HFF-Myc (cell line): ENCODE results near the gene DNAJC27.

Source experiments
- DNase-seq: peaks from one replicate; pipeline ENCODE4 v3.0.0-alpha.2; 2011; ENCODE audit warnings: low read depth; ENCODE audit errors: extremely low read depth
- H3K4me3 ChIP-seq: replicated peaks from 2 replicates; pipeline ENCODE4 v1.5.1; 2011; ENCODE audit warnings: low read depth, mild to moderate bottlenecking, control low read depth, low read length
- CTCF ChIP-seq: IDR thresholded peaks from 2 replicates; pipeline ENCODE4 v1.5.1; 2012; ENCODE audit warnings: mild to moderate bottlenecking, low read depth, low read length, control low read depth; ENCODE audit errors: missing control alignments

Gene DNAJC27

GRCh38 chr2:24903161-24904103, 68.3 kb downstream of the DNAJC27 start:
- TF ChIP-seq CTCF: no peak
- no peak for DNase-seq

DNA sequence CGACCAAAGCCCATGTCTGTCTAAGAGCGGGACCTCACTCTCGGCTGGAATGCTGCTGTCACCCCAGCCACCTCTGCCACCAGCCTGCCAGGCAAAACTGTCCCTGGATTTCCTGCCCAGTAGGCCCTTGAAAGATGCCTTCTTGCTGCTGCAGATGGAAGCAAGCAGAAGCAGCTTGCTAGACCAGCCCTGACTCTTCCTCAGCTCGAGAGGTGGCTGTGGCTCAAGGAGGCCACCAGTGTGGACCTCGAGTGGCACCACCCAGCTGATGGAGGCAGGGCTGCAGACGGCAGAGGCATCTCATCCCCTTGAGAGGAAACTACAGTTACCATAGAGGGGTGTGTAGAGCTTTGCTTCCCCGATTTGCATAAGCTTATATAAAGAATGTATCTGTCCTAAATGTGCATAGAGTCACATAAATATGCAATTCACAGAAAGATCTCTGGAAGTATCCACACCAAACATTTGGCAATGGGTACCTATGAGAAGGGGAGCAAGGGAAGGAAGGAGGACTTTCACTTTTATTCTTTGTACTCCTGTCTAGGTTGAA, 72.3 kb downstream of the DNAJC27 start:
- no peak for TF ChIP-seq CTCF
- no peak for DNase-seq
- no peak overlapping the region for H3K4me3 ChIP-seq

More at GRCh38 chr2:24903161-24904103, 68.3 kb downstream of the DNAJC27 start:
- H3K4me3 ChIP-seq: no peak overlapping the region

DNA sequence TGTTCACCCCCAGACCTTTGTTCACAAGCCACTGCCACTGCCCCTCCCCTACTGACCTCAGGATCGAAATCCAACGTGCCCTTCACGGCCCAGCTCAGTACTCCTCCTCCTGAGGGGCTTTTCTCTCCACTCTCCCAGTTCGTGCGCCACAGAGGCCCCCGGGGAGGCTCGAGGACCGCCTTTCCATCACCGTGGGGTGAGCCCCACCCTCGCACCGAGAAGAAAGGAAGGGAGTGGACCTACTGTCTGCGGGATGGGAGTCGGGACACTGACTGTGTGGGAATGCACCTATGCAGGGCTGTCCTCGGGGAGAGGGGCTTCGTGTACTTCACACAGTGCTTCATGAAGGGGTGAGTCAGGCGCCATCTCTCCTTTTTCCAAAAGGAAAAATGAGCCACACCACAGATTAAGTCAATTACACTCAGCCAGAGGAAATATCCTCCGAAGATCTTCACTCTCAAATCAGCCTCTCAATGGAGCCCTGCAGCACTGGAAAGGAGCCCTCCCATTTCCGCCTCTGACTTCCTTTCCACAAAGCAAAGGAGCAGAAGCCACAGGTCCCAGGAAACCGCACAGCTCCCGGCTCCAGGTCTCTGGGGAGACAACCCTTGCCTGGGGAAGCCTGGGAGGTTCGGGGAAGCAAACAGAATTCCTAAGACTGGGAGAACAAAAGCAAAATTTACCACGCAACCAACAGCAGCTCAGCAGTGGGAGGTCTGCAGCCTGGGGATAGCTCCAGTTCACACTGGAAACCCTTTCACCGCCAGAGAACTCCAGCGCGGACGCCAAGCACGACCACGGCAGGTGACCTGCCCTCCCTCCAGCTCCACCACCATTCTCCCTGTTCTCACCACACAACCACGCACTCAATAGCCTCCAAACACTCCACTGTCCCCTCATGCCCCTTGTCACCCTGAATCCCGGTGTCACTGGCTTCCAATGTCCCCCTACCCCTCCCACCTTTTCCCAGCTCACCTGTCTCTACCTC, 73.3 kb downstream of the DNAJC27 start:
- DNase-seq: no peak
- H3K4me3 ChIP-seq: no peak overlapping the region
- TF ChIP-seq CTCF: no peak

DNA sequence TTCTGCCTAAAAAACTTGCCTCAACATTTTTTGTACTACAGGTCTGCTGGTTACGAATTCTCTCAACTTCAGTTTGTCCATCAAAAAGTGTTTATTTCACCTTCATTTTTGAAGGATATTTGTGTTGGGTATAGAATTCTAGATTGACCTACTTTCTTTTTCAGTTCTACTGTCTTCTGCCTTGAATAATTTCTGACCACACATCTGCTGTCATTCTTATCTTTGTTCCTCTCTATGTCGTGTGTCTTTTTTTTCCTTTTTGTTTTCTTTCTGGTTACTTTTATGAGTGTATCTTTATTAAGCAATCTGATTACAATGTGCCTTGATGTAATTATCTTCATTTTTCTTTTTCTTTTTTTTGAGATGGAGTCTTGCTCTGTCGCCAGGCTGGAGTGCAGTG, 77.0 kb downstream of the DNAJC27 start:
- H3K4me3 ChIP-seq: no peak overlapping the region
- DNase-seq: no peak
- TF ChIP-seq CTCF: no peak

- DNase-seq: no peak
- no peak overlapping the region for H3K4me3 ChIP-seq
- no peak for TF ChIP-seq CTCF
These were observed 77.8 kb downstream of the DNAJC27 start for GRCh38 chr2:24893934-24894333.
